Endothelial cell of umbilical vein (primary cell): Measurements from ENCODE around the gene KCNK15. TPM values are rescaled to one million over a fixed set of nuclear protein-coding genes. Genes with fewer than 3 reads are reported as not detected.

Experiments used
- BruUV-seq: library from RNA; stranded (reverse); fragments of 400-500 nt; replicated peaks from 2 replicates; lab custom pipeline; 2021; lab: Mats Ljungman, UMichigan
- CTCF ChIA-PET: fragments of 300-600, 350-600 bp; sonication (Branson Sonifier 250); formaldehyde crosslinking; loops from one replicate; lab custom pipeline; 2021; ENCODE audit warnings: antibody characterized with exemption, inconsistent platforms; lab: Charles Lee
- POLR2A ChIA-PET: fragments of 300-600, 350-600 bp; sonication (Branson Sonifier 250); formaldehyde crosslinking; loops from one replicate; lab custom pipeline; 2021; ENCODE audit warnings: antibody characterized with exemption, inconsistent platforms; lab: Charles Lee
- DNase-seq: peaks from one replicate; pipeline ENCODE4 v3.0.0-alpha.2; 2011; ENCODE audit warnings: low read depth, low spot score
- FAIRE-seq: peaks from 2 replicates; lab custom pipeline; 2011; peaks lifted over from hg19 to GRCh38; lab: Jason Lieb, UNC
- H2AFZ ChIP-seq: 2 replicates; pipeline ENCODE4 v1.6.0; 2012; ENCODE audit warnings: low read depth, low read length, control low read depth, inconsistent platforms
- H3K27ac ChIP-seq: 2 replicates; pipeline ENCODE4 v1.5.1; 2011; ENCODE audit warnings: low read depth, mild to moderate bottlenecking, control low read depth, low read length, moderate library complexity; ENCODE audit not compliant: insufficient read depth
- H3K27me3 ChIP-seq, 2 experiments: 2 replicates each; pipeline versions ENCODE4 v1.6.0 to v1.6.1; 2011; ENCODE audit warnings: low read length in 2 of 2, mixed read lengths in 1 of 2; ENCODE audit not compliant: control insufficient read depth in 2 of 2, insufficient read depth in 2 of 2
- H3K36me3 ChIP-seq, 2 experiments: 2 replicates in 1 of 2; 3 replicates in 1 of 2; pipeline ENCODE4 v1.5.1; 2011; ENCODE audit warnings: low read length in 2 of 2, mild to moderate bottlenecking in 1 of 2, moderate library complexity in 1 of 2; ENCODE audit not compliant: control insufficient read depth in 2 of 2, insufficient read depth in 2 of 2; ENCODE audit errors: extremely low read depth in 1 of 2
- H3K4me1 ChIP-seq: 3 replicates; pipeline ENCODE4 v1.5.1; 2011; ENCODE audit warnings: mild to moderate bottlenecking, low read length; ENCODE audit not compliant: control insufficient read depth, insufficient read depth; ENCODE audit errors: extremely low read depth
- H3K4me2 ChIP-seq: 2 replicates; pipeline ENCODE4 v1.6.1; 2011; ENCODE audit warnings: low read length, control low read depth, mixed read lengths; ENCODE audit not compliant: insufficient read depth
- H3K4me3 ChIP-seq, 3 experiments: fragments of 200-600 bp in 1 of 3; sonication (generic), shearing (Covaris generic) in 1 of 3; replicated peaks in 1 of 3; 2 replicates each; pipeline ENCODE4 v1.5.1; 2011 to 2016; ENCODE audit warnings: control low read depth in 3 of 3, low read length in 3 of 3, mild to moderate bottlenecking in 2 of 3, inconsistent platforms in 1 of 3, low read depth in 1 of 3, moderate library complexity in 1 of 3; ENCODE audit not compliant: insufficient read depth in 1 of 3
- H3K79me2 ChIP-seq: 2 replicates; pipeline ENCODE4 v1.6.0; 2012; ENCODE audit warnings: low read length, inconsistent platforms; ENCODE audit not compliant: control insufficient read depth, insufficient read depth
- H3K9ac ChIP-seq: replicated peaks from 2 replicates; pipeline ENCODE3; 2011; ENCODE audit warnings: low read length, control low read depth; ENCODE audit not compliant: insufficient read depth; ENCODE audit errors: extremely low read depth
- H3K9me1 ChIP-seq: replicated peaks from 3 replicates; pipeline ENCODE4 v1.6.0; 2011; ENCODE audit warnings: mild to moderate bottlenecking, low read length; ENCODE audit not compliant: control insufficient read depth, insufficient read depth; ENCODE audit errors: extremely low read depth
- H3K9me3 ChIP-seq: replicated peaks from 2 replicates; pipeline ENCODE4 v1.5.1; 2012; ENCODE audit warnings: low read length, inconsistent platforms; ENCODE audit not compliant: control insufficient read depth, insufficient read depth
- H4K20me1 ChIP-seq: replicated peaks from 2 replicates; pipeline ENCODE3; 2011; ENCODE audit warnings: mild to moderate bottlenecking, low read length; ENCODE audit not compliant: control insufficient read depth, insufficient read depth; ENCODE audit errors: extremely low read depth
- CTCF ChIP-seq, 2 donors: IDR thresholded peaks; 1 replicate in 1 of 2; 2 replicates in 1 of 2; pipeline ENCODE4 v1.5.1; 2011; ENCODE audit warnings: low read length in 2 of 2, mild to moderate bottlenecking in 2 of 2, moderate library complexity in 2 of 2, control low read depth in 1 of 2, inconsistent platforms in 1 of 2, low read depth in 1 of 2; ENCODE audit not compliant: insufficient read depth in 1 of 2; ENCODE audit errors: extremely low read depth in 1 of 2
- EZH2 ChIP-seq: IDR thresholded peaks from 2 replicates; pipeline ENCODE4 v1.6.1; 2012; ENCODE audit warnings: borderline replicate concordance, low read depth, mild to moderate bottlenecking, moderate library complexity, low read length, inconsistent platforms; ENCODE audit not compliant: severe bottlenecking
- FOS ChIP-seq: IDR thresholded peaks from 2 replicates; pipeline ENCODE4 v1.6.1; 2011; ENCODE audit warnings: mild to moderate bottlenecking, low read length, moderate library complexity, borderline replicate concordance; ENCODE audit not compliant: insufficient read depth
- GATA2 ChIP-seq: IDR thresholded peaks from 2 replicates; pipeline ENCODE4 v1.7.0; 2011; ENCODE audit warnings: low read depth, mild to moderate bottlenecking, moderate library complexity, mixed read lengths, low read length; ENCODE audit not compliant: insufficient read length, insufficient read depth
- JUN ChIP-seq: IDR thresholded peaks from 2 replicates; pipeline ENCODE4 v1.6.1; 2011; ENCODE audit warnings: borderline replicate concordance, low read depth; ENCODE audit not compliant: insufficient read length, insufficient read depth
- POLR2AphosphoS5 ChIP-seq: IDR thresholded peaks from 2 replicates; pipeline ENCODE4 v1.6.1; 2012; ENCODE audit warnings: low read depth, mild to moderate bottlenecking, control low read depth, low read length, moderate library complexity; ENCODE audit not compliant: insufficient read depth
- dilution Hi-C: fragments of 300-500 bp; cut with MboI; formaldehyde crosslinking; loops from one replicate; pipeline ENCODE4 v1.15.0; 2019; ENCODE audit warnings: low sequenced_read_pairs; ENCODE audit not compliant: extremely low pct_ligation_motif_present
- intact Hi-C: fragments of 100-400 bp; cut with micrococcal nuclease; formaldehyde crosslinking; loops from one replicate; pipeline ENCODE4 v1.10.0; 2022
- polyA plus RNA-seq, 4 experiments: library from polyadenylated mRNA; depleted of rRNA in 3 of 4; stranded (reverse) in 3 of 4; unstranded in 1 of 4; fragments of >200 nt; gene quantifications; 2 replicates each; pipeline versions ENCODE4 v1.2.1 to v1.2.3, GENCODE V29; 2011 to 2012; ENCODE audit warnings: missing spikeins in 1 of 4
- total RNA-seq: library from RNA; stranded (reverse); gene quantifications from 2 replicates; pipeline ENCODE4 v1.2.3, GENCODE V29; 2021
- TF ChIP-seq, protein P1 (sequence below): IDR thresholded peaks from 2 replicates; pipeline ENCODE4 v1.6.1; 2011; ENCODE audit not compliant: insufficient read depth, insufficient read length

Gene KCNK15
- total and polyA plus RNA-seq, 2 donors (not counting 3 experiments of a cell fraction or from before 2014, with no cell fraction given): 0.06 TPM; not detected in 1

DNA sequence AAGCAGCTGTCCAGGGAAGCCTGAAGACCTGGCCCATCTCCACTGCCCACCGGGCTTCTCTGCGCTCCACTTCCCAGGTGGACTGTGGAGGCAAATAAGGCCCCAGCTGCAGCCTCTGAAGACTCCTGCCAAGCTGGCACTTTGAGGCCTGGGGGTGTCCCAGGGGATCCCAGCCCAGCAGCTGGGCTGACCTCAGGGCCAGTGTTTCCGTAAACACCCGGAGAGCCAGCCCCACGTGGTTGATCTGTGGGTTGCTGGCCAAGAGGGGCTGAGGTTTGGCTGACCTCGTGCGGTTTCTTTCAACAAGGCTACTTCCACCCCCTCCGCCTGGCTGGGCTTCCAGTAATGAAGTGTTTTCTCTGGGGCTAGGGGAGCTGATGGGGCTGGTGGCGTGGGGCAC is 42.9 kb upstream of the KCNK15 start:
- Histone ChIP-seq H3K27me3 (no peaks in the 10 kb centered on the region), H3K4me3 (no peak overlapping the region), H3K4me2 (no peak overlapping the region), H3K9me3 (no peaks in the 10 kb centered on the region), H3K36me3 (no peaks in the 10 kb centered on the region), H3K9ac (no peak overlapping the region), H3K9me1 (no peaks in the 10 kb centered on the region), H3K4me1 (peaks cover 13% of the 10 kb centered on the region), H3K79me2 (no peaks in the 10 kb centered on the region), H2AFZ (peak overlapping the region; percentile 9), H4K20me1 (no peaks in the 10 kb centered on the region), H3K27ac (no peak overlapping the region)
- peak; percentile 33 for FAIRE-seq
- TF ChIP-seq JUN (no peak), POLR2AphosphoS5 (peak; percentile 52), FOS (no peak)
- TF ChIP-seq, protein P1, sequence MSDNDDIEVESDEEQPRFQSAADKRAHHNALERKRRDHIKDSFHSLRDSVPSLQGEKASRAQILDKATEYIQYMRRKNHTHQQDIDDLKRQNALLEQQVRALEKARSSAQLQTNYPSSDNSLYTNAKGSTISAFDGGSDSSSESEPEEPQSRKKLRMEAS: peak; percentile 92
- peak; percentile 94 for DNase-seq
- ChIA-PET CTCF (interaction anchor here (1.0 to 2.5 kb wide), 9 partner anchors 9 to 41 kb away, joined by 3 to 11 read pairs (median 5); partner anchors contain the start of gene CCN5), POLR2A (interaction anchor here (1.0 kb wide), 1 partner anchor 11 kb away, joined by 3 read pairs; no protein-coding TSS in a partner anchor)
- intact Hi-C loops (loop anchor here (1.0 kb wide), 1 partner anchor 7 kb away; no protein-coding TSS in a partner anchor), dilution Hi-C loops (no loop called here)
- no TSS peak for BruUV-seq

GRCh38 chr20:44703183-44703925 is 42.3 kb upstream of the KCNK15 start:
- H3K27ac ChIP-seq: no peak overlapping the region
- H2AFZ ChIP-seq: peak overlapping the region; percentile 9
- H3K4me2 ChIP-seq: no peak overlapping the region
- H3K9me3 ChIP-seq: no peaks in the 10 kb centered on the region
- no peaks in the 10 kb centered on the region for H4K20me1 ChIP-seq
- TF ChIP-seq GATA2 (no peak), EZH2 (no peak), CTCF (IDR thresholded peaks at IDR 0.05; ENCODE audit: extremely low read depth in 1 of 2, insufficient read depth in 1 of 2, low read depth in 1 of 2, low read length in 2 of 2) (no peak)
- H3K27me3 ChIP-seq: no peaks in the 10 kb centered on the region
- FAIRE-seq (peak; percentile 60), DNase-seq (peak; percentile 34)
- ChIA-PET POLR2A (interaction anchor here (1.0 kb wide), 1 partner anchor 11 kb away, joined by 3 read pairs; no protein-coding TSS in a partner anchor), CTCF (interaction anchor here (1.0 to 2.5 kb wide), 9 partner anchors 10 to 40 kb away, joined by 3 to 11 read pairs (median 5); partner anchors contain the start of gene CCN5)
- dilution Hi-C loops: no loop called here
- H3K9ac ChIP-seq: no peak overlapping the region
- H3K4me1 ChIP-seq: peaks cover 13% of the 10 kb centered on the region
- no TSS peak for BruUV-seq
- H3K79me2 ChIP-seq: no peaks in the 10 kb centered on the region
- no peaks in the 10 kb centered on the region for H3K36me3 ChIP-seq
- intact Hi-C loops: loop anchor here (1.0 kb wide), 1 partner anchor 8 kb away; no protein-coding TSS in a partner anchor
- no peaks in the 10 kb centered on the region for H3K9me1 ChIP-seq
- H3K4me3 ChIP-seq: no peak overlapping the region
